Esophagus squamous epithelium (tissue), 4 donors: ENCODE measurements around the gene LY6G6D.

Experiments
- CTCF ChIP-seq, 6 experiments: fragments of 450-650 bp in 4 of 6; fragments of 200-600 bp in 2 of 6; sonication (generic) in 2 of 6; IDR thresholded peaks; one replicate each; pipeline ENCODE4 v1.5.1; 2016 to 2019; ENCODE audit warnings: antibody characterized with exemption in 6 of 6, mild to moderate bottlenecking in 4 of 6, moderate library complexity in 4 of 6
- POLR2A ChIP-seq, 4 donors: fragments of 450-650 bp; IDR thresholded peaks; one replicate each; pipeline ENCODE4 v1.6.1; 2017; ENCODE audit warnings: antibody characterized with exemption in 4 of 4, mild to moderate bottlenecking in 4 of 4, moderate library complexity in 3 of 4

GRCh38 chr6:31725502-31726350 lies 10.6 kb downstream of the LY6G6D start:
- TF ChIP-seq CTCF (IDR thresholded peaks at IDR 0.05) (no peak), POLR2A (IDR thresholded peaks at IDR 0.05) (no peak)
